ENCODE results near the gene TLCD2. TPM values are rescaled to one million over a fixed set of nuclear protein-coding genes. Genes with fewer than 3 reads are reported as not detected.
A peak's percentile ranks its signal among the peaks of the same experiment; 100 is the strongest.
"Not testable (repeated sequence)": the region's sequence is repeated elsewhere in the genome, so short reads cannot be mapped to it uniquely, and the experiment has no call there.

The TLCD2 gene
- total and polyA plus RNA-seq, 9 donors: 1.5 to 9.1 (median 5.6) TPM

- Histone ChIP-seq H3K4me3 (no peak overlapping the region), H3K9me3 (peaks cover 0 to 3% of the 10 kb centered on the region in 2 donors), H3K27ac (no peak overlapping the region), H3K4me1 (ENCODE audit: insufficient read depth) (no peaks in the 10 kb centered on the region), H3K27me3 (no peaks in the 10 kb centered on the region), H3K36me3 (no peaks in the 10 kb centered on the region)
- WGBS, 3 donors: 81 to 87% (median 83%) methylated on average over 7 of the region's 7 CpGs
- intact Hi-C loops (cut with DNase I): no loop called here
- no peak for DNase-seq
- TF ChIP-seq EP300 (IDR thresholded peaks at IDR 0.05): no peak
- no peak for TF ChIP-seq CTCF (IDR thresholded peaks at IDR 0.05)
- TF ChIP-seq POLR2A (IDR thresholded peaks at IDR 0.05): no peak
Observed at GRCh38 chr17:1693339-1693738, 16.8 kb downstream of the TLCD2 start.

- intact Hi-C loops (cut with DNase I): no loop called here
- 80 to 85% (median 83%) methylated on average over 4 to 8 of the region's 8 CpGs for WGBS, 3 donors
- Histone ChIP-seq H3K36me3 (no peaks in the 10 kb centered on the region), H3K27ac (no peak overlapping the region), H3K4me3 (no peak overlapping the region), H3K9me3 (peaks cover 0 to 3% of the 10 kb centered on the region in 2 donors), H3K4me1 (ENCODE audit: insufficient read depth) (no peaks in the 10 kb centered on the region), H3K27me3 (no peaks in the 10 kb centered on the region)
- TF ChIP-seq EP300 (IDR thresholded peaks at IDR 0.05) (no peak), POLR2A (IDR thresholded peaks at IDR 0.05) (no peak), CTCF (IDR thresholded peaks at IDR 0.05) (no peak)
- no peak for DNase-seq
Observed at GRCh38 chr17:1690544-1691221, 19.5 kb downstream of the TLCD2 start.

- DNase-seq; H3K27ac ChIP-seq; H3K4me1 ChIP-seq (ENCODE audit: insufficient read depth); H3K4me3 ChIP-seq; H3K27me3 ChIP-seq; H3K36me3 ChIP-seq; intact Hi-C loops (cut with DNase I); H3K9me3 ChIP-seq: not testable (repeated sequence)
- 73 to 78% (median 76%) methylated on average over 6 of the region's 6 CpGs for WGBS, 3 donors
Observed at GRCh38 chr17:1688405-1688804, 21.8 kb downstream of the TLCD2 start.

- Histone ChIP-seq H3K27ac (no peak overlapping the region), H3K36me3 (no peaks in the 10 kb centered on the region), H3K4me3 (no peak overlapping the region), H3K27me3 (no peaks in the 10 kb centered on the region), H3K9me3 (no peaks in the 10 kb centered on the region), H3K4me1 (ENCODE audit: insufficient read depth) (peaks cover 7% of the 10 kb centered on the region)
- TF ChIP-seq POLR2A (IDR thresholded peaks at IDR 0.05) (no peak), CTCF (IDR thresholded peaks at IDR 0.05) (no peak), EP300 (IDR thresholded peaks at IDR 0.05) (no peak)
- intact Hi-C loops (cut with DNase I): no loop called here
- 81 to 85% (median 84%) methylated on average over 7 of the region's 7 CpGs for WGBS, 3 donors
- DNase-seq: no peak
Observed at GRCh38 chr17:1686086-1686485, 24.1 kb downstream of the TLCD2 start.

GRCh38 chr17:1684378-1685189 is 25.6 kb downstream of the TLCD2 start, which contains the start of gene PRPF8:
Gene PRPF8 (minus strand): TSS chr17:1684867. CDS start chr17:1684571, 296 bp downstream.
- H3K27me3 ChIP-seq: no peaks in the 10 kb centered on the region
- H3K4me1 ChIP-seq (ENCODE audit: insufficient read depth): peaks cover 7% of the 10 kb centered on the region
- 0 to 1% (median 1%) methylated on average over 67 to 72 of the region's 72 CpGs for WGBS, 3 donors
- DNase-seq: peak; percentile 97 to 99 (median 98)
- peak within 1 kb of the TSS; percentile 50 to 88 for H3K27ac ChIP-seq
- peak in 1 of 3 donors; percentile 10 for TF ChIP-seq CTCF (IDR thresholded peaks at IDR 0.05)
- TF ChIP-seq POLR2A (IDR thresholded peaks at IDR 0.05): peak; percentile 99
- no peak for TF ChIP-seq EP300 (IDR thresholded peaks at IDR 0.05)
- H3K9me3 ChIP-seq: no peaks in the 10 kb centered on the region
- H3K36me3 ChIP-seq: no peaks in the 10 kb centered on the region
- intact Hi-C loops (cut with DNase I): loop anchor here in 1 of 4 donors (2.0 kb wide), 1 partner anchor 26 kb away; the partner anchor contains the start of gene TLCD2
- H3K4me3 ChIP-seq: peak within 1 kb of the TSS; percentile 87

All from ovary (tissue), 9 donors.